AG04449 (cell line): Measurements from ENCODE around the gene CS.

Experiments used
- CTCF ChIA-PET: fragments of 350-600 bp; formaldehyde crosslinking; extraction: SDS; loops from one replicate; lab custom pipeline; 2021; ENCODE audit warnings: antibody characterized with exemption; lab: Yijun Ruan, JAX
- POLR2A ChIA-PET: fragments of 400-600, 350-600 bp; formaldehyde crosslinking; extraction: SDS; loops from one replicate; lab custom pipeline; 2020; ENCODE audit warnings: antibody characterized with exemption, inconsistent platforms; lab: Yijun Ruan, JAX
- DNase-seq: peaks from one replicate; pipeline ENCODE4 v3.0.0-alpha.2; 2010; ENCODE audit warnings: low read depth, low spot score
- H3K4me3 ChIP-seq: 2 replicates; pipeline ENCODE4 v1.5.1; 2011; ENCODE audit warnings: low read depth, mild to moderate bottlenecking, control low read depth, low read length
- CTCF ChIP-seq: IDR thresholded peaks from one replicate; pipeline ENCODE4 v1.5.1; 2011; ENCODE audit warnings: mild to moderate bottlenecking, moderate library complexity, low read length, control low read depth, inconsistent platforms; ENCODE audit not compliant: insufficient read depth; ENCODE audit errors: missing control alignments

Gene CS

GRCh38 chr12:56229082-56229481, 71.0 kb downstream of the CS start:
- DNase-seq = no peak
- no peak overlapping the region for H3K4me3 ChIP-seq
- no peak for TF ChIP-seq CTCF
- POLR2A ChIA-PET = no interaction called here
- CTCF ChIA-PET = interaction anchor here (0.9 to 5.6 kb wide), 3 partner anchors 29 to 110 kb away, joined by 3 to 36 read pairs (median 3); partner anchors contain the start of gene ANKRD52

GRCh38 chr12:56224954-56225353, 75.2 kb downstream of the CS start:
- H3K4me3 ChIP-seq = peak overlapping the region; percentile 78
- TF ChIP-seq CTCF = no peak
- ChIA-PET POLR2A (no interaction called here), CTCF (interaction anchor here (0.7 to 5.6 kb wide), 8 partner anchors 9 to 34 kb away, joined by 3 to 58 read pairs (median 5); partner anchors contain the start of genes ANKRD52 and SMARCC2)
- no peak for DNase-seq

- POLR2A ChIA-PET = no interaction called here
- CTCF ChIA-PET = interaction anchor here (0.9 to 5.6 kb wide), 8 partner anchors 13 to 77 kb away, joined by 3 to 145 read pairs (median 24); partner anchors contain the start of genes ANKRD52 and SMARCC2
- peak within 1 kb of the TSS; percentile 78 for H3K4me3 ChIP-seq
- peak; percentile 75 for DNase-seq
- peak; percentile 96 for TF ChIP-seq CTCF
Measured at GRCh38 chr12:56224102-56224701, 75.9 kb downstream of the CS start, which contains the start of gene NABP2. NABP2 (plus strand) TSS chr12:56224342; CDS start chr12:56224857, 515 bp downstream.

GRCh38 chr12:56223571-56224101, 76.5 kb downstream of the CS start:
- ChIA-PET POLR2A (no interaction called here), CTCF (interaction anchor here (0.9 to 4.4 kb wide), 13 partner anchors 10 to 104 kb away, joined by 4 to 145 read pairs (median 24); partner anchors contain the start of genes COQ10A, SMARCC2 and ZC3H10)
- TF ChIP-seq CTCF = no peak
- DNase-seq = no peak
- H3K4me3 ChIP-seq = peak overlapping the region; percentile 25

GRCh38 chr12:56222531-56222895, 77.6 kb downstream of the CS start:
- POLR2A ChIA-PET = interaction anchor here (0.9 to 3.2 kb wide), 14 partner anchors 14 to 104 kb away, joined by 3 to 49 read pairs (median 8); partner anchors contain the start of genes ANKRD52, ESYT1, SMARCC2 and ZC3H10
- no peak for TF ChIP-seq CTCF
- CTCF ChIA-PET = interaction anchor here (0.6 to 4.4 kb wide), 27 partner anchors 8 to 840 kb away, joined by 3 to 145 read pairs (median 10); partner anchors contain the start of genes ANKRD52, COQ10A, ESYT1 and SMARCC2
- peak overlapping the region; percentile 85 for H3K4me3 ChIP-seq
- no peak for DNase-seq
